ENCODE results near the gene ARHGAP45.

Gene ARHGAP45

DNA sequence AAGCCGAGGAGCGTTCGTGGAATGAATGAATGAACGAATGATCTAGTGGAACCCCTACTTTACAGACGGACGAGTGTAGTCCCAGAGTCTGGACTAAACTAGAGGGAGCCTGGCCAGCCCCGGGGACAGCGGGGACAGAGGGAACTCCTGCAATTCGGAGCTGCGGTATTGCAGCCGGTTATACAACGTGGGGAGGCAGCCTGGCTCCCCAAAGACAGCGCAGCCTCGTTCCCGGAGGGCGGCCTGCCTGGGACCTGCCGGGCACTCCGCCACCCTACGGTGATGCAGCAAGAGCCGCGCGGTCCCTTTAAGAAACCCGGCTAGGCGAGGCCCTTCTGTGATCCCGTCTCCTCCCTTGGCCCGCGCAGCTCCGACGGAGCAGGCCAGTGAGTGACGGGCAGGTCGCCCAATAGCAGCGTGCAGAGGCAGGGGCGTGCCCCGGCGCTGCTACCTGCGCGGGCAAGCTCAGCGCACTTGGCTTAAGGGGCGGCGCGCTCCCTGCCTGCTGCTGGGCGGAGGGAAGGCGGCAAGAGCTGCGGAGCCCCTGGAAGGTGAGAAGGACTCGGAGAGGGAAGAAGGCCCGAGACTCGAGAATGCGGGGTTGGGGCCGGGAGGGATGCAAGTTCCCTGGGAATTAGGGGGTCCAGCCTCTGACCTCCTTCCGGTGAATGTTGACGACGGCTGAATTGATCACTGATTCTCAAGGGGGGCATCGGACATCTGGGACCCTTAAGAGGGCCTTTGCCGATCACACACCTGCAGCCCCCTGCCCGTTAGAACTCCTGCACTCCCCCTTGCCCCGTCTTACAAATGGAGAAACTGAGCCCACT, 27.1 kb upstream of the ARHGAP45 start, which contains the start of gene ABCA7:
TSS of gene ABCA7 (plus strand) at position 462 of the 830 bp plus-strand sequence. CDS start 1,255 bp downstream, outside the sequence.
- peak; percentile 96 for DNase-seq (ENCODE audit: low read depth)

- peak; percentile 92 for DNase-seq (ENCODE audit: low read depth)
Measured at GRCh38 chr19:1040476-1041271, 26.3 kb upstream of the ARHGAP45 start.

DNA sequence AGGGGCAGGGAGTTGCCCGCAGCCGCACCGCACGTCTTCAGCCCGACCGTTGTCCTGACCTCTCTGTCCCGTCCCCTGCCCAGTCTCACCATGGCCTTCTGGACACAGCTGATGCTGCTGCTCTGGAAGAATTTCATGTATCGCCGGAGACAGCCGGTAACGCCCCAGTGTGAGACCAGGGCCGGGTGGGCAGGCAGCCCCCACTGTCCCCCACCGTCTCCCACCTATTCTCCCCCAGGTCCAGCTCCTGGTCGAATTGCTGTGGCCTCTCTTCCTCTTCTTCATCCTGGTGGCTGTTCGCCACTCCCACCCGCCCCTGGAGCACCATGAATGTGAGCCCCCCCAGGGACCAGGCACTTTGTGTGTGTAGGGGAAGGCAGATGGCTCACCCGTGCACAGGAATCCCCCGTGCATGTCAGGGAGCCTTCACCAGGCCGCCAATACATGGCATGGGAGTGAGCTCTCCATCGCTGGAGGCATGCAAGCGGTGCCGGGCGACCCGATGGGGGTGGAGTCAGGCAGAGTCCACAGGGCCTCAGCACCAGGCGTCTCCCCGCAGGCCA, 25.6 kb upstream of the ARHGAP45 start:
- no peak for DNase-seq (ENCODE audit: low read depth)

DNA sequence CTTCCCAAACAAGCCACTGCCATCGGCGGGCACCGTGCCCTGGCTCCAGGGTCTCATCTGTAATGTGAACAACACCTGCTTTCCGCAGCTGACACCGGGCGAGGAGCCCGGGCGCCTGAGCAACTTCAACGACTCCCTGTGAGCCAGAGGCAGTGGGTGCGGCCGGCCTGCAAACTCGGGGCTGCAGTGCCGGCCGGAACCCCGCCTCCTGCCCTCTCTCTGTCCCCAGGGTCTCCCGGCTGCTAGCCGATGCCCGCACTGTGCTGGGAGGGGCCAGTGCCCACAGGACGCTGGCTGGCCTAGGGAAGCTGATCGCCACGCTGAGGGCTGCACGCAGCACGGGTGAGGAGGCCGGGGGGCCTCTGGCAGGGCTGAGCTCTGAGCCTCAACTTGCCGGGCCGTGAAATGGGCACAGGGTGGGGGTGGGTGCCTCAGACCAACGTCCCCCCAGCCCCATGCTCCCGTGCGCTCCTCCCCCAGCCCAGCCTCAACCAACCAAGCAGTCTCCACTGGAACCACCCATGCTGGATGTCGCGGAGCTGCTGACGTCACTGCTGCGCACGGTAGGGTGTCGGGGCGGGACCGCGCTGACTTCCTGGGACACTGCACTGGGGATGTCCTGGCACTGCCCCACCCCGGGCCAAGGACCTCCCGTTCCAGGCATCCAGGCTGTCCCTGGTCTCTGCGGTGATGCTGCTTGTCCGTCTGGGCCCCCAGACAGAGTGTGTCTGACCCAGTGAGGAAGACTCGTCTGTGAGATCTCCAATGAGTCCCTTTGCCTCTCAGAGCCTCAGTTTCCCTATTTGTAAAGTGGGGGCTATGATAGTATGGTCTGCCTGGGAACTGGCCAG, 24.9 kb upstream of the ARHGAP45 start:
- DNase-seq (ENCODE audit: low read depth): no peak

DNA sequence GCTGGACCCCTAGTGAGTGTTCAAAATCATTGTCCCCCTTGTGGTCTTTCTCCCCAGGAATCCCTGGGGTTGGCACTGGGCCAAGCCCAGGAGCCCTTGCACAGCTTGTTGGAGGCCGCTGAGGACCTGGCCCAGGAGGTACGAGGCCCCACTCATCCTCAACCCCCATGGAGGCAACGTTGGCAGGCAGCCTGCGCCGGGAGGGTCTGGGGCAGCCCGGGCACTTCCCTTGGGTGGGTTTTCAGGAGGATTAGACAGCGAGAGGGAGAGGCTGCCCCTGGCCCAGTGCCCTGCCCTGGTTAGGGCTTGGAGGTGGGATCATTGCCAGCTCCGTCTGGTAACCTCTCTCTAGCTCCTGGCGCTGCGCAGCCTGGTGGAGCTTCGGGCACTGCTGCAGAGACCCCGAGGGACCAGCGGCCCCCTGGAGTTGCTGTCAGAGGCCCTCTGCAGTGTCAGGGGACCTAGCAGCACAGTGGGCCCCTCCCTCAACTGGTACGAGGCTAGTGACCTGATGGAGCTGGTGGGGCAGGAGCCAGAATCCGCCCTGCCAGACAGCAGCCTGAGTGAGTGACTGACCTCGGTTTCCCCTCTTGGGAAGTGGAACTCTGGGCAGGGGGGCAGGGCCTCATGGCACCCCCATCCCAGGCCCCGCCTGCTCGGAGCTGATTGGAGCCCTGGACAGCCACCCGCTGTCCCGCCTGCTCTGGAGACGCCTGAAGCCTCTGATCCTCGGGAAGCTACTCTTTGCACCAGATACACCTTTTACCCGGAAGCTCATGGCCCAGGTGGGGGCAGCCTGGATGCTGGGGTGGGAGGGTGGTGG, 24.1 kb upstream of the ARHGAP45 start:
- DNase-seq (ENCODE audit: low read depth): no peak

DNA sequence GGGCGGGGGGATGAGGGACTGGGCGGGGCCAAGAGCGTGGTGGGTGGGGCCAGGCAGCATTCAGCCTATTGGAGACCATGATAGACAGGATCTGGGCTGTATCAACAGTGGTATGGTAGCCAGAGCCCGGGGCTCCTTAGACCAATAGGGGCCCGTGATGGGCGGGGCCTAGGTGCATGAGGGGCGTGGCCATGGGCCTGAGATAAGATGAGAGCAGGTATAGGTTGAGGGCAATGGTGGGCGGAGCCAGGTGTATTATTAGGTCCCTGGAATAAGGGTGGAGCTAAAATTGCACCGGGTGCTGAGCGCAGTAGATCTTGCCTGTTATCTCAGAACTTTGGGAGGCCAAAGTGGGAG, 21.7 kb upstream of the ARHGAP45 start:
- no peak for DNase-seq (ENCODE audit: low read depth)

DNA sequence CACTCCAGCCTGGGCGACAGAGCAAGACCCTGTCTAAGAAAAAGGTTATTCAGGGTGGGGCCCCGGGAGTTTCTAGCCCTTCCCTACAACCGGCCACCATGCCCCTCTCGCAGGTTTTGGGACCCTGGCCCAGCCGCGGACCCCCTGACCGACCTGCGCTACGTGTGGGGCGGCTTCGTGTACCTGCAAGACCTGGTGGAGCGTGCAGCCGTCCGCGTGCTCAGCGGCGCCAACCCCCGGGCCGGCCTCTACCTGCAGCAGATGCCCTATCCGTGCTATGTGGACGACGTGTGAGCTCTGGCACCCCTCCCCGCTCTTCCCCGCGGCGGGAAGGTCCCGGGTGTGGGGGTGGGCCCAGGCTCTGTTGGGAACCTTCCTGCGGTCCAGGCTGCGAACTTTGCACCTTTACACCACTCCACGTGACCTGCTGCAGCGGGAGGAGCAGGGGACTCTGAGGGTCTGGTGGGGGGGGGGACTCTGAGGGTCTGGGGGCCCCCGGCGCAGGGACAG, 20.8 kb upstream of the ARHGAP45 start:
- DNase-seq (ENCODE audit: low read depth): no peak

- no peak for DNase-seq (ENCODE audit: low read depth)
Measured at GRCh38 chr19:1046836-1047695, 19.9 kb upstream of the ARHGAP45 start.

- no peak for DNase-seq (ENCODE audit: low read depth)
Measured at GRCh38 chr19:1047696-1048147, 19.2 kb upstream of the ARHGAP45 start.

- DNase-seq (ENCODE audit: low read depth): no peak
Measured at GRCh38 chr19:1049106-1049505, 17.9 kb upstream of the ARHGAP45 start.

DNA sequence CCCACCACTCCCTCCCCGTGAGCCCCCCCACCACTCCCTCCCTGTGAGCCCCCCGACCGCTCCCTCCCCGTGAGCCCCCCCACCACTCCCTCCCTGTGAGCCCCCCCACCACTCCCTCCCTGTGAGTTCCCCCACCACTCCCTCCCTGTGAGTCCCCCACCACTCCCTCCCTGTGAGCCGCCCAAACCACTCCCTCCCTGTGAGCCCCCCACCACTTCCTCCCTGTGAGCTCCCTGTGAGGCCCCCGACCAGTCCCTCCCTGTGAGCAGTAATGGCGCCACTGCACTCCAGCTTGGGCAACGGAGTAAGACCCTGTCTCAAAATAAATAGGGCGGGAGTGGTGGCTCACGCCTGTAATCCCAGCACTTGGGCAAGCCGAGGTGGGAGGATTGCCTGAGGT, 17.2 kb upstream of the ARHGAP45 start:
- DNase-seq (ENCODE audit: low read depth): no peak

DNA sequence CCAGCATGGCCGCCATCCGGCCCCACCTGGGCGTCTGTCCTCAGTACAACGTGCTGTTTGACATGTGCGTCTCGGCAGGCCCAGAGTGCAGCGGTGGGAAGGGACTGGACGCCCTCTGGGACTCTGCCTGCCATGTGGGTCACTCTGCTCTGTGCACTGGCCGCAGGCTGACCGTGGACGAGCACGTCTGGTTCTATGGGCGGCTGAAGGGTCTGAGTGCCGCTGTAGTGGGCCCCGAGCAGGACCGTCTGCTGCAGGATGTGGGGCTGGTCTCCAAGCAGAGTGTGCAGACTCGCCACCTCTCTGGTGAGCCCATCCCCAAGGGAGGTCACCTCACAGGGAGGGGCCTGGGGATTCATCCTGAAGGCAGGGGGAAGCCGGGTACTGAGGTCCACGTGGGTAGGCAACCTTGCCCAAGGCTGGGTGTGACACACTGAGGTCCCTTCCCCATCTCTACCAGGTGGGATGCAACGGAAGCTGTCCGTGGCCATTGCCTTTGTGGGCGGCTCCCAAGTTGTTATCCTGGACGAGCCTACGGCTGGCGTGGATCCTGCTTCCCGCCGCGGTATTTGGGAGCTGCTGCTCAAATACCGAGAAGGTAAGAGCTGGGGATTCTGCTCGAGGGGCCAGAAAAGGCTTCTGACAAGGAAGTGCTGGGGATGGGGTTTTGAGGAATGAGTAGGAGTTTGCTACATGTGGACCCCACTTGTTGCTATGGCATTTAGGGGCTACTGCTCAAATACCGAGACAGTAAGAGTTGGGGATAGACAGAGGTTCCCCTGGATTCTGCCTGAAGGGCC, 15.8 kb upstream of the ARHGAP45 start:
- DNase-seq (ENCODE audit: low read depth): no peak

- DNase-seq (ENCODE audit: low read depth): no peak
Measured at GRCh38 chr19:1051791-1052190, 15.2 kb upstream of the ARHGAP45 start.

DNA sequence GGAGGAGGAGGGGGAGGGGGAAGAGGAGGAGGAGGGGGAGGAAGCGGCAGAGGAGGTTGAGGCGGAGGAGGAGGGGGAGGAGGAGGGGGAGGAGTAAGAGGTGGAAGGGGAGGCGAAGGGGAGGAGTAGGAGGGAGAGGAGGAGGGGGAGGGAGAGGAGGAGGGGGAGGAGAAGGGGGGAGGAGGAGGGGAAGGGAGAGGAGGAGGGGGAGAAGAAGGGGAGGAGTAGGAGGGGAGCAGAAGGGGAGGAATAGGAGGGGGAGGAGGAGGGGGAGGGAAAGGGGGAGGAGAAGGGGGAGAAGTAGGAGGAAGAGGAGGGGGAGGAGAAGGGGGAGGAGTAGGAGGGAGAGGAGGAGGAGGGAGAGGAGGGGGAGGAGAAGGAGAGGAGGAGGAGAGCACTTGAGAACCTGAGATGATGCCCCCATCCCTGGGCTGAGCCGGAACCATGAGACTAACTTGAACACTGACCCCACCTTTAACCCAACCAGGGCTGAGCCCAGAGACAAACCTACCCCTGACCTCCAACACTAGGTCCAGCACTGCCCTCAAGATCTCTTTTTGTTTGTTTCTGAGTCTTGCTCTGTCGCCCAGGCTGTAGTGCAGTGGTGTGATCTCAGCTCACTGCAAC, 14.5 kb upstream of the ARHGAP45 start:
- no peak for DNase-seq (ENCODE audit: low read depth)

- no peak for DNase-seq (ENCODE audit: low read depth)
Measured at GRCh38 chr19:1053176-1054101, 13.5 kb upstream of the ARHGAP45 start.

DNA sequence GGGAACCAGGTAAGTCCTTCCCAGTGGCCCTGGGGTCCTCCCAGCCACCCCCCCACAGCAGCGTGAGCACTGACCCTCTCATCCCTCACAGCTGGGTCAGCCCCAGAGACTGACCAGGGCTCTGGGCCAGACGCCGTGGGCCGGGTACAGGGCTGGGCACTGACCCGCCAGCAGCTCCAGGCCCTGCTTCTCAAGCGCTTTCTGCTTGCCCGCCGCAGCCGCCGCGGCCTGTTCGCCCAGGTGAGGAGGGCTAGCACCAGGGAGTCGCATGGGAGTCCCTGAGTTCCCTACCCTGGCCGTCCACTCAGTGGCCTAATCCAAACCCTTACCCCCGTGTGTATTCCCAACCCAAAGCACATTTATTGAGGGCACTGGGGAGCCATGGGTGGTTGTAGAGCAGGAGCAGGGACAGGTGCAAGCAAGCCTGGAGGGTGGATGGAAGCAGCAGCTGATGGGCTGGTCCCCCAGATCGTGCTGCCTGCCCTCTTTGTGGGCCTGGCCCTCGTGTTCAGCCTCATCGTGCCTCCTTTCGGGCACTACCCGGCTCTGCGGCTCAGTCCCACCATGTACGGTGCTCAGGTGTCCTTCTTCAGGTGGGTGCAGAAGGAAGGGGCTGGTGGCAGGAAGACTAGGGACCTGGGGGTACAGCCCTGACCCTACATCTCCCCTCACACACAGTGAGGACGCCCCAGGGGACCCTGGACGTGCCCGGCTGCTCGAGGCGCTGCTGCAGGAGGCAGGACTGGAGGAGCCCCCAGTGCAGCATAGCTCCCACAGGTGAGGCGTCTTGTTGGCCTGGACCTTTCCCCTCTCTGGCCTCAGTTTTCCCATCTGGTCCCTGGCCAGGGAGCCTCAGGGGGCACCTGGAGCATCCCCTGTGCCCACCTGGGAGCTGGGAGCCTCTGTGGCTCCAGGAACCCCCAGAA, 12.6 kb upstream of the ARHGAP45 start:
- no peak for DNase-seq (ENCODE audit: low read depth)

Data from amniotic epithelial cell (primary cell).